GM19324 (cell line): ENCODE measurements around the gene AMT.
"Not testable (repeated sequence)": the region's sequence is repeated elsewhere in the genome, so short reads cannot be mapped to it uniquely, and the experiment has no call there.

Experiments used
- ATAC-seq: cut with Tn5 transposase; IDR thresholded peaks from one replicate; pipeline ENCODE4 v1.9.1; 2021; ENCODE audit warnings: mild to moderate bottlenecking, moderate library complexity; ENCODE audit not compliant: unreplicated experiment, low FRiP score

Gene AMT

DNA sequence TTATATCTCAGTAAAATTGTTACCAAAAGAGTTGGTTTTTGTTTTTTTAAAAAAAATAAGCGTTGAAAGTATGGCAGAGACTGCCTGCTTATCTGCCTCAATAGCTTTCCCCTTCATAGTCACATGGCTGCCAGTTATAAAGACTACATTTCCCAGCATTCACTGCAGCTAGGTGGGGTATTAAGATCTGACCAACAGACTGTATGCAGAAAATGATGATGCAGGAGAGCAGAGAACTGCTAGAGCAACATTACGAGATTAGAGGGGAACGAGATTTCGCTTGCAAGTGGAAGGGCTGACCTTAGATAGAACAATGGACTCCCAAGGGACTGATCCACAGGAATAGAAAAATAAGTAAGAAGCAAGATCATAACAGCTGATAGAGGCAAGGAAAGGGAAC, 24.8 kb downstream of the AMT start:
- no peak for ATAC-seq

DNA sequence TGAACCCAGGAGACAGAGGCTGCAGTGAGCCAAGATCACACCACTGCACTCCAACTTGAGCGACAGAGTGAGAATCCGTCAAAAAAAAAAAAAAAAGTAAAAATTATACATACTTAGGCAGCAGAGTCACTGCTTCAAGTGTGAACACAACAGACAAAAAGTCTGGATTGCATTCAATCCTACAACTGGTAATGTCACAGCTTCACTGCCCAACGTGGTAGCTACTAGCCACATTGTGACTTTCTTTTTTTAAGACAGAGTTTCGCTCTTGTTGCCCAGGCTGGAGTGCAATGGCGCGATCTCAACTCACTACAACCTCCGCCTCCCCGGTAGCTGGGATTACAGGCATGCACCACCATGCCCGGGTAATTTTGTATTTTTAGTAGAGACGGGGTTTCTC, 31.0 kb downstream of the AMT start:
- ATAC-seq, result not testable (repeated sequence)

- ATAC-seq, result no peak
These were observed 33.0 kb downstream of the AMT start for GRCh38 chr3:49389297-49389696.

- no peak for ATAC-seq
These were observed 33.9 kb downstream of the AMT start for GRCh38 chr3:49388289-49388820.

GRCh38 chr3:49387721-49388120, 34.6 kb downstream of the AMT start:
- ATAC-seq, result no peak

DNA sequence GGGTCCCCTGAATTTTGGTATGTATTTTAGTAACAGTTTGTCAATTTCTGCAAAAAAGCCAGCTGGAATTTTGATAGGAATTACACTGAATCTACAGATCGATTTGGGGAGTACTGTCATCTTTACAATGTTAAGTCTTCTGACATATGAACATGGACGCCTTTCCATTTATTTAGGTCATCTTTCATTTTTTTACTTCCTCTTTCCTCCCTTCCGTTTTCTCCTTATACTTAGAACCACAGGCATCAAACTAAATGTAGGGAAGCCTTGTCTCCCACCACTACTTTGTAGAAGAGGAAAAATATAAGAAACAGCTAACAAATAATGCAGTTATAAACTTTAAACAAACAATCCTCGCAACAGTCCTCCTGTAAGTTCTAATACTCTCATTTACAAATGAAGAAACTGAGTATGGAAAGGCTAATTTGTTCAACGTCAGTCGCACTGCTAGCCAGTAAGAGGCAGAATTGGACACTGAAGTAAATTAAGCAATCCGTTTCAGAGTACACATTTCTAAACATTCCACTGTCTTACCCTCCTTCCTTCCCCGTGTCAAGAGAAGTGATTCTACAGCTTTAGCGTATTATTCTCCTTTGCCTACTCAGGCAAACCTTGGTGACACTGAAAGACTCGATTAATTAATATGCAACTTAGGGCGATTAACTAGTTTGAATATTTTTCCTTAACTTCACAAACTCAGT, 36.1 kb downstream of the AMT start:
- ATAC-seq, result no peak

DNA sequence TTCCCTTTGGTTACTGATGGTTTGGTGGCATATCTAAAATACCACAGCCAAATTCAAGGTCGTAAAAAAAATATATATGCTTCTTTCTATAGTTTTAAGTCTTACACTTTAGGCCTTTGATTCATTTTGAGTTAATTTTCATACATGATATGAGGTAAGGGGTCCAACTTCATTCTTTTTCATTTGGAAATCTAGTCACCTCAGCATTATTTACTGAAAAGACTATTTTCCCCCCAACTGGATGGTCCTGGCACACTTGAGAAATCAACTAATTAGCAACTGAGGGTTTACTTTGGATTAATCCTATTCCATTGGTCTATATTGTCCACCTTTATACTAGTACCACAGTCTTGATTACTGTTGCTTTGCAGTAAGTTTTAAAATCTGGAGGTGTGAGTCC, 36.7 kb downstream of the AMT start:
- ATAC-seq, result no peak

DNA sequence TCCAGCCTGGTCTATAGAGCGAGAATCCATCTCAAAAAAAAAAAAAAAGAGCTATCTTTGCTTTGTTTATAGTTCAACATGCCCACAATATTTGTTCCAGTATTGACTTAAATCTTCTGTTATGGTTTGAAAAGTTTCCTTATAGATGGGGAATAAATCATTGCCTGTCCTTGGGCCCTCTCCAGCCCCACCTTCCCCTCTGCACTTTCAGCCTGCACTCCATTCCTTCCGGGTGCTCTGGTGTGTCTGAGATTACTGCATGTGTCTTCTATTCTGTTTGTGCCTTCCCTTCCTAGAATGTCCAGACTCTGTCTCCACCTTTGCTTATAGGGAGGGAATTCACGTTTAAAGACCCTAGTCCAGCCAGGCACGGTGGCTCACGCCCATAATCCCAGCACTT, 38.9 kb downstream of the AMT start:
- ATAC-seq, result no peak

DNA sequence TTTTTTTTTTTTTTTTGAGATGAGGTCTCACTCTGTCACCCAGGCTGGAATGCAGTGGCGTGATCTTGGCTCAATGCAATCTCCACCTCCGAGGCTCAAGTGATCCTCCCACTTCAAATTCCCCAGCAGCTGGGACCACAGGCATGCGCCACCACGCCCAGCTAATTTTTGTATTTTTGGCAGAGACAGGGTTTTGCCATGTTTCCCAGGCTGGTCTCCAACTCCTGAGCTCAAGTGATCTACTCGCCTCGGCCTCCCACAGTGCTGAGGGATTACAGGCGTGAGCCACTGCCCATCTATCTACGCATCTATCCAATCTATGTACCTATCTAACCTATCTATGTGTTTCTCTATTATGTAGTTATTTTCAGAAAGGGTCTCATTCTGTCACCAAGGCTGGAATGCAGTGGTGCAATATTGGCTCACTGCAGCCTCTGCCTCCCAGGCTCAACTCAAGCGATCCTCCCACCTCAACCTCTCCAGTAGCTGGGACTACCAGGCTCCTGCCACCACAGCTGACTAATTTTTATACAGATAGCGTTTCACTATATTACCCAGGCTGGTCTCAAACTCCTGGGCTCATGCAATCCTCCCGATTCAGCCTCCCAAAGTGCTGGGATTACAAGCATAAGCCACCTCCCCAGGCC, 43.9 kb downstream of the AMT start:
- no peak for ATAC-seq

- no peak for ATAC-seq
These were observed 44.8 kb downstream of the AMT start for GRCh38 chr3:49377483-49377882.

- no peak for ATAC-seq
These were observed 50.3 kb downstream of the AMT start for GRCh38 chr3:49371946-49372345.

- no peak for ATAC-seq
These were observed 51.5 kb downstream of the AMT start for GRCh38 chr3:49370585-49371290.
